CD4-positive, alpha-beta T cell treated with Interleukin-12 subunit alpha and Interleukin-12 subunit beta, for 1 hour (primary cell): Measurements from ENCODE around the gene SLC34A3.

Experiments
- DNase-seq: peaks from one replicate; pipeline ENCODE4 v3.0.0-alpha.2; 2020

SLC34A3 gene

DNA sequence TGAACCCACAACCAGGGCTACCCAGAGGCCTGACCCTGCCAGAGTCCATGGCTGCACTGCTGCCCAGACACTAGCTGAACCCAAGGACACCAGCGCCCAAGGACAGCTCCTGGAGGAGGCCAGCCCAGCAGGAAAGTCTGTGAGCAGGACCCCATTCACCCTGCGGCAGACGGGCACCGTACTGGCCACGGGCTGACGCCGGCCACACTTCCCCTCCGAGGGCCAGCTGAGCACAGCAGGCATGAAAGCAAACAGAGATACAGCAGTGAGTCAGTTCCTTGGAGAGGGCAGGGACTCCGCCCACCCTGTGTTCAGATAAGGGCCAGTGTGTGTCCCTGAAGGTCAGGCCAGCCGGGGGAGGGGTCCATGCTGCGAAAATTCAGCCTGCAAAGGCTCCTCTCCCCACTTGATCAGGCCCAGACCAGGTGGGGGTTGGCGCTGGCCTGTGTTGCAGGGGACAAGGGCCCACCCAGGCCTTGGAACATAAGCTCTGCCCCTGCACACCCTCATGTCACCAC is 11.9 kb upstream of the SLC34A3 start:
- no peak for DNase-seq

DNA sequence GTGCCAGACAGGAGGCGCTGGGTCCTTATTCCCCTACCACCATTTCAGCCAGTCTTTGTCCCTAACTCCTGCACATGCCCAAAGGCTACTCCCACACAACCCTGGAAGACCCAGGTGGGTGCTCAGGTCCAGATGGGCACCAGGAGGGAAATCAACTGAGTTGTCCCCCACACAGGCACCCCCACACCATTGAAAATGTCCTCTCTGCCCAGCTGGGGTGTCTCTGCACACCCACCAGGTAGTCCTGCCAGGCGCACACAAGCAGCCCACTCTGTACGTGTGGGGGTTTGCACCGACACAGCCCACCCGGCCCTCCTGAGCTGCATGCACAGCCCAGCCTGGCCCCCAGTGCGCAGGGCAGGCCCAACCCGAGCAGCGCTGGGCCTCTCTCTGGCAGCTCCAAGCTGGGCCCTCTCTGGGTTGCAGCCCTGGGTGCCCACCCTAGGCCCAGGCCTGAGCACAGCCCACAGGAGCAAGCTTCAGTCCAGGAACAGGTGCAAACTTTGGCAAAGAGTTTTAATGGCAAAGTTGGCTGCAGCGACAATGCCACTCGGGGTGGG is 10.9 kb upstream of the SLC34A3 start:
- DNase-seq: no peak

DNA sequence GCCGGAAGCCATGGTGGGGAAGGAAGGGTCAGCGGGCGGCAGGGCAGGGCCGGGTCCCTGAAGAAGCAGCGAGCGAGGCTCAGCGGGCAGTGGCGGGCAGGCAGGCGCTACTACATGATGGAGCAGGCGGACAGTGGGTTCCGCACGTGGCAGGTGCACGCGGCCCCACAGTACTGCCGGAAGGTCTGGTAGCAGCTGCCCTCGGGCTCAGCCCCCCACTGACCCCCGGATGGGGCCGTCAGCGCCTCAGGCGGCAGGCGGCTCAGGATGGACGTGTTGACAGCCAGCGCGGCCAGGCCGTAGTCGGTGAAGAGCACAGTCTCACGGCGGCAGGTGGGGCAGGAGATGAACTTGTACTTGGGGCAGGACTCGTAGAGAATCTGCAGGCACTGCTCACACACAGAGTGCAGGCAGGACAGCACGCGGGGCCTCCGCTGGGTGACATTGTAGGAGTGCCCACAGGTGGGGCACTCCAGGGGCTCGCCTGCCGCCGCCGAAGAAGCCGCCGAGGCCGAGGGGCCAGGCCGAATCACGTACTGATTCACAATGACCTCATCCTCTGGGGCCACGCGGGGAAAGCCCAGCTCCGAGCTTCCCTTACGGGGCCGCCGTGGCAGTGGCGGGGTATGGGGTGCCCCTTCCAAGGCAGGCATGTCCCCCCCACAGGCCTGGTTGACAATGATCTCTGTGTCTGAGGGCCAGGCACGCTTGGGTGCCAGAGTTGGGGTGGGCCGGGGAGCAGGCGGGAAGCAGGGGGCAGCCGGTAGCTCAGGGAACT is 10.2 kb upstream of the SLC34A3 start:
- DNase-seq: no peak

DNA sequence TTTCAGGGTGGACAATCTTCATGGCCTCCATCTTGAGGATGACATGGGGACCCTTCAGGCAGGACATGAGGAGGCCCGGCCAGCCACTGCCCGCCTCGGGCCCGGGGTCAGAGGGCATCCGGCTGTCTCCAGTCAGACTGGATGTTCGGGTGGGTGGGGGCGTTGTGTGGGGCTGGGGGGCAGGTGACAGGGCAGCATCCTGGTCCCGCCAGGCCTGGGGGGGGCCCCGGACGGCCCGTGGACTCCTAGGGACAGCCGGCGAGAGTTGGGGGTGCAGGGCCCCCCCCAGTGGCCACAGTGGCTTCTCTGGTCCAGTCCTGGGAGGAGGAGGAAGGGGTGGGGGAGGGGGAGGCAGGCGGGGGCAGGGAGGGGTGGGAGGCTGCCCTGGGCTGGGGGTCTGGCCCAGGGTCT is 9.6 kb upstream of the SLC34A3 start:
- no peak for DNase-seq

DNA sequence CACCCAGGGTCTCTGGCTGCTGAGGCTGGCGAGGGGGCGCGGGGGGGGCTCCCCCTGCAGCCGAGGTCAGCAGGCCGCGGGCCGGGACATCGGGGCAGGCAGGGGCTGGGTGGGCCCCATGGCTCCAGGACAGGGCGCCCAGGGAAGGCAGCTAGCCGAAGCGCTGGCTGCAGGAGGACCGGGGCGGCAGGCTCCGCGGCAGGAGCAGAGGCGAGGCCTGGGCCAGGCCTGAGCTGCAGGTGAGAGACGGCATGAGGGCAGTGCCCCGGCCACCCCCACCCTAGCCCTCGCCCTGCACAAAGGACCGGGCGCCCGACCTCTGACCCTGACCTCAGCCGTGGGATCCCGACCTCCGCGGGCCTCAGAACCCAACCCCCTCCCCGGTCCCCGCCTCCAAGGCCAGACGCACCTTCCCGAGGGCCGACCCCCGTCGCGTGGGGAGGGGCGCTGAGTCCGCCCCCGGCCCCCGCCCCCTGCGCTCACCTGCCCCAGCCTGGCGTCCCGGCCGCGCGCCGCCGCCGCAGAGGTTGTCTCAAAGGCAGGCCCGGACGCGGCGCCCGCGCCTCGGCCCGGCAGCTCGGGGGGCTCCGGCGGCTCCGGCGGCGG is 9.1 kb upstream of the SLC34A3 start:
- DNase-seq: no peak

DNA sequence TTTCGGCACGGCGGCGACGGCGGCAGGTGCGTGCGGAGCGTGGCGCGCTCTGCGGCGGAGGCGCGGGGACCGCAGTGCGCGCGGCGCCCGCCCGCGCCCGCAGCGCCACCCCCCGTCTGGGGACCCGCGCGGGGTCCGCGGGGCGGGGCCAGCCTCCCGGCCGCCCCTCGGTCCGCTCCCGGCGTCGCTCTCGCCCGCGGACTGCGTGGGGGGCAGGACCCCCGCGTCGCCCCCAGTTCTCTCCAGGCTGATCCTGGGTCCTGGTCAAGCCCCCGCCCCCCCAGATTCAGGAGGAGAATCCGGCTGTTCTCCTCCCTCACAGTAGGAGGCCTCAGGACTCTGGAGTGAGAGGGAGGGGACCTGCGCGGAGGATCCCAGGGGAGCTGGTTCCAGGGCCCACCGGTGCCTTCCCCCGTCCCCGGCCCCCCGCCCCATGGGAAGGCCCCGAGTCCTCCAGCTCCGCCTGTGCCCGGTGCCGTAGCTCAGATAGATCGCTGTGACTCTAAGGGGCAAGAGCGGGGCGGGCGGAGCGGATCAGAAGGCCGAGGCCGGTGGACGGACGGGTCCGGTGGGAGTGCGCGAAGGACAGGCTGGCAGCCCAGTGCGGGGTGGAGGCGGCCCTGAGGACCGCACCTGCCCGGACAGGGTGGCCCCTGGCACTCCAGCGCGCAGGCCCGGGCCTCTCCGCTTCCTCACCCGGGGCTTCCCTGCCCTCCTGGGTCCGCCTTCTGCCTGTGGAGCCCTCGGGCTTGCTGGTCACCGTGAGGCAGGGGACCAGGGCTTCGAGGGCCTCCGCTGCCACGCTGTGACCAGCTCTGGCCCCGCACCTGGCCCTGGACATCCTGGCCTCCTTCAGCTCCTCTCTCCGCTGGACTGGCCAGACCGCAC is 8.3 kb upstream of the SLC34A3 start, which contains the start of gene RNF208:
TSS of gene RNF208 (minus strand) at position 51 of the 888 bp plus-strand sequence. CDS start 1,028 bp downstream, outside the sequence.
- no peak for DNase-seq

DNA sequence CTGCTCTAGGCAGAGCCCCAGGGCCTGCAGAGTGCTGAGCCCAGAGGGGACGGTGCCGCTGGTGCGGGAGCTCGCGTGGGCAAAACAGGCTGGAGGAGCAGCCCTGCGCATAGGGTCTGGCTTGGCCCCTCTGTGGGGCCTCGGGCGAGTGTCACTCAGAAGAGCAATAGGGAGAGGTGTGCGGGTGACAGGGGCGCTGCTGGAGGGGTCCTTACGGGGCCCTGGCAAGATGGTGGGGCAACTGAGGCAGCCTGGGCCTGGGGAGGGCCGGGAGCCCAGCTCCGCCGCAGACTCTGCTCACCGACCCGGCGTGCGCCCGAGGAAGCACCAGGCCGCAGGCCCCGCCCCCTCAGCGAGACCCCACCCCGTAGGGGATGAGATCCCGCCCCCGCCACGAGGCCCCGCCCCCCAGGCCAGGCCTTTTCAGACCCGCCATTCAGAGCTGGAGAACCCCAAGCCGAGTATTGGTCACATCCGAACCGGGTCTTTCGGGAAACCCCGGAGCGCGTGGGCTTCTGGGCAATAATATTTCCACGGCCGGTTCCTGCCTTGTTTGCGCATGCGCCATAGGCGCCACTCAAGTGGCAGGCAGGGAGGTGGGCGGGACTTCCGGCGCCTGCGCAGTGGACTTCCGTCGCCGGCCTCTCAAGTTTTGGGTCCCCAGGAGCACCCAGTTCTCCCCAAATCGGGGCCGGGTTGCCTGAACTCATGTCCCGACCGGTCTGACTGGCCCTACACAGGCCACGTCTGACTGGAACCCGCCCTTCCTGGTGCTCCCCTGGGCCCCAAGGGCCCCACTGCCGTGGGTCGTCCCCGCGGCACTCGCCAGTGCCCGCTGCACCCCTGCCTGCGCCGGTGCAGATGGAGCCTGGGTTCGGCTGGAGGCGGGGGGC is 7.4 kb upstream of the SLC34A3 start:
- peak; percentile 99 for DNase-seq

DNA sequence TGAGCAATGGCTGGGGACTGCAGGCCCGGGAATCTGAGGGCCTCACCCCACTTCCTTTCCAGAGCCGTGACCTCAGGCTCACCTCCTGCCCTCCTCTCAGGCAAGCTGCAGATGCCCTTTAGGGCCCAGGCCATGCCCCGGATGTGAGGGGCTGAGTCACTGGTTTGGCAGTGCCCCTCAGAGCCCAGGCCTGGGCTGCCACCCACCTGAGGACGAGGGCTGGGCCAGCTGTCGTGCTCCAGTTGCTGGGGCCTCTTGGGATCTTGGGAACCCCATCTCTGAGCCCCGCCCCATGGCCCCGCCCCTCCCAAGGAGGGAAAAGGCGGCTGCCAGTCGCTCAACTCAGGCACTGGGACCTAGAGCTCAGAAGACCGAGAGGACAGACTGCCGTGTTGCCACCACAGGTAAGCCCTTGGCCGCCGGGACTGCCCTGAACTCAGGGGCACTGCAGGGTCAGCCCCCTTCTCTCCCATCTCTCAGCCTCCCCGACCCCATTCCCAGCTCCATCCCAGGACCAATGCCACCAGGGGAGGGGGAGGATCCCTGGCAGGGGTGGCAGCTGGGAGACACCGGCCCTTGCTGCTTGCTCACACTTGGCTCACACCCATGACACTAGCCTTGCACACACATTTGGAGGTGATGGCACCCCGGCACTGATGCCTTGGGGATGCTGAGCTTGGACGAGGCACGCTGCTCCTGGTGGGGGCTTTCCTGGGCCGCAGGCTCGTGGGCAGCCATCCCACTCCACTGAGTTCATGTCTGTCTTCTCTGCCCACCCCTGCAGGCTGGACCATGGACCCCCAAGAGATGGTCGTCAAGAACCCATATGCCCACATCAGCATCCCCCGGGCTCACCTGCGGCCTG is 5.6 kb upstream of the SLC34A3 start, which contains the start of gene CYSRT1:
TSS of gene CYSRT1 (plus strand) at position 345 of the 865 bp plus-strand sequence. CDS start at position 793, 448 bp downstream.
- no peak for DNase-seq

DNA sequence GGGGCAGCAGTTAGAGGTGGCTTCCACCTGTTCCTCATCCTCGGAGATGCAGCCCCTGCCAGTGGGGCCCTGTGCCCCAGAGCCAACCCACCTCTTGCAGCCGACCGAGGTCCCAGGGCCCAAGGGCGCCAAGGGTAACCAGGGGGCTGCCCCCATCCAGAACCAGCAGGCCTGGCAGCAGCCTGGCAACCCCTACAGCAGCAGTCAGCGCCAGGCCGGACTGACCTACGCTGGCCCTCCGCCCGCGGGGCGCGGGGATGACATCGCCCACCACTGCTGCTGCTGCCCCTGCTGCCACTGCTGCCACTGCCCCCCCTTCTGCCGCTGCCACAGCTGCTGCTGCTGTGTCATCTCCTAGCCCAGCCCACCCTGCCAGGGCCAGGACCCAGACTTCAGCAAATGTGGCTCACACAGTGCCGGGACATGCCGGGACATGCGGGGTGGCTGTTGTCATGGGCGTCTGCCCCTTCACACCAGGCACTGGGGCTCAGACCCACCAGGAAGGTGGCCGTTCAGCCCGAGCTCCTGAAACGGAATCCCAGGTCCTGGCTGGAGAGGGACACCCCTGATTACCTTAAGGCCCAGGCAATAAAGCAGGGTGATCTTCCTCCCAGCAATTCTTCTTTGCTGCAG is 4.9 kb upstream of the SLC34A3 start:
- no peak for DNase-seq

DNA sequence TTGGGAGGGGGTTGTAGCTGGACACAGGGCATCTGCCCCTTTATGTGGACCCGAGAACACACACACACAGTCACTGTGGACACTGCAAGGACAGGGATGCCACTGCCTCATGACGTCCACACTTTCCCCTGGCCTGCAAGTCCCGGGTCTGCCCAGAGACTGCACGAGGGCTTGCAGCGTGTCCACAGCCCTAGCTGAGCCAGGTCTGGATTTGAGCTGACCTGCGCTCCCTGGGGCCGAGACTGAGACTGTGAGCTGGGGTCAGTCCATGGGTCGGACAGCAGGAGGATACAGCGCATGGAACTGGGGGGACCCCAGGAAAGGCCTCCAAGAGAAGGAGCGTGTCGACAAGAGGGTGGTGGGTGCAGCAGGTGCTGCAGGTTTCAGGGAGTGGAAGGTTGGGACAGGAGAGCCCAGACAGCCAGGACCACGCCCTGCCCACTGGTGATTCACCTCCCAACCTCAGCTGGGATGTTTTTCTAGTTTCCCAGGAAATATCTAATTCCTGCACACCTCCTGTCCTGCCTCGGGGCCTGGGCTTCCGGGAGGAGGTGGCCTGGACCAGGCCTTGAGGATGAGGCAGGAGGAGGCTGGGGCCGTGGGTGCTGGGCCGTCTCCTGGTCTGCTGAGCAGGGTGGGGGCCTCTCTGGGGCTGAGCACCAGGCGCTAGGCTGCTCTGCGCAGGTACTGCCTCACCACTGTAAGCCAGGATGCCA is 4.2 kb upstream of the SLC34A3 start:
- DNase-seq: no peak

DNA sequence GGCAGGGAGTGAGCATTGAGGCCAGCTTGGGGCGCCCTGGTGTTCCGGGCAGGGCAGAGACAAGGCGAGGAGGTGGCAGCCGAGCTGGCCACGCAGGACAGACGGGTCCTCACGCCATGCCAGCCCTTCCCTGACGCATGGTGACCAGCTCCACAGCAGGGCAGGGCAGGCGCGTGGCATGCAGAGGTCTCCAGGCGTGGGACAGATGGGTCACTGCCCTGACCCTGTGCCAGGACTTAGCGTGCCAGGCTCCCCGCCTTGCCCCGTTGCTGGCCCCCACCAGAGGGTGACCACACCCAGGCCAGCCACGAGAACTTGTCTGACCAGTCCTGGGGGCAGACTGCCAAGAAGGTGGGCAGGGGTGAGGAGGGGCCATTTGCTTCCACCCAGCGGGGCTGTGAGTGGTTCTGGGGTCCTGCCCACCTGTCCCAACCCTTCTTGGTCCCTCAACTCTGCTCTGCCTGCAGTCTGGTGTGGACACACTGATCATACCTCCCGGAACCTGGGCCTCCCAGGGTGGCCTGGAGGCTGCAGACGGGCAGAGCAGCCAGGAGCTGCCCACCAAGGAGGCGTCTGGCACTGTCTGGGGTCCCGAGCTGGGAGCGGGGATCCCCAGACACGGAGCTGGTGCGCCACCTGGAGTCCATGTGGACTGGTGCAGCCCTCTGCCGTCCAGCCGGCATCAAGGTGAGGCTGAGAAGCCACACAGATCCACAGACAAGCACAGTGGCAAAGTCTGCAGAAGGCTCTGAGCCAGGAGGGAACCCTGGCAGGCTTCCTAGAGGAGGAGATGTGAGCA is 3.4 kb upstream of the SLC34A3 start, which contains the start of gene RNF224:
TSS of gene RNF224 (plus strand) at position 449 of the 799 bp plus-strand sequence. CDS start 834 bp downstream, outside the sequence.
- peak; percentile 85 for DNase-seq

DNA sequence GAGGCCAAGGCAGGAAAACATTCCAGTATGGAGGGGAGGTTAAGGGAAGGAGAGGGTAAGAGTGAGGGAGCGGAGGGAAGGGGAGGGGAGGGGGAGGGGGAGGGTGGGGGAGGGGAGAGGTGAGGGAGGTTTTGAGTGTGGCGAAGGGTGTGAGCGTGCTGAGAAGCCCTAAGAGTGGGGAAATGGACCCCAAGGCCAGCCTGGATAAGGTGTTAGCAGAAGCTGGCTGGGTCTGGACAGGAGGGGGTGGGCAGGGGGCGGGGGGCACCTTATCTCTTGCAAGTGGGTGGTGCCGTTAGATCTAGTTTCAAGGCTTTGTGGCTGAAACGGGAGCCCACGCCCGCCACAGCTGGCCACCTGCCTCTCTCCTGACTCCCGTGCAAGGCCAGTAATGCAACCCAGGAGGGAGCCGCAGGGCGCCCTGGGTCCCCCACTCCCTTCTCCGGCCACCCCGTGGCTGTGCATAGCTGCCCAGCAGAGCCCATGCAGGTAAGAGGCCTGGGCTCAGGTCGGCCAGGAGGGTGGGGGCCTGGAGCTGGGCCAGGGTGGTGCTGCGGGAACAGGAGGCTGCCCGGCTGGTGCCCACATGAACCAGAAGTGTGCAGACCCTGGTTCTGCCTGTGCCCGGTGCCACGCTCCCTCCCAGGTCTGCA is 2.7 kb upstream of the SLC34A3 start:
- no peak for DNase-seq

DNA sequence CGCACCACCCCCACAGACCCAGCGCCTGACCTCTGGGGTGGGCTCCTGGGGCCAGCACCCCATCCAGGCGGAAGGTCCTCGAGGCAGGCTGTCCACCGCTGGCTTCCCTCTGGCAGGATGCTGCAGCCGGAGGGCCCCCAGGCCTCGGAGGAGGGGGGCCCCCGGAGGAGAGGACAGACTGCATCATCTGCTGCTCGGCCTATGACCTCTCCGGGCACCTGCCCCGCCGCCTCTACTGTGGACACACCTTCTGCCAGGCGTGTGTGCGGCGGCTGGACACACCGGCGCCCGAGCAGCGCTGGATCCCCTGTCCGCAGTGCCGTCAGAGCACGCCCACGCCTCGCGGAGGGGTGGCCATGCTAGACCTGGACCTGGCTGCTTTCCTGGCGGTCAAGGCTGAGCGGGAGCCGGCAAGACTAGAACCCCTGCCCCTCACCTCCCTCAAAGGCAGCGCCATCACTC is 2.2 kb upstream of the SLC34A3 start:
- DNase-seq: no peak

DNA sequence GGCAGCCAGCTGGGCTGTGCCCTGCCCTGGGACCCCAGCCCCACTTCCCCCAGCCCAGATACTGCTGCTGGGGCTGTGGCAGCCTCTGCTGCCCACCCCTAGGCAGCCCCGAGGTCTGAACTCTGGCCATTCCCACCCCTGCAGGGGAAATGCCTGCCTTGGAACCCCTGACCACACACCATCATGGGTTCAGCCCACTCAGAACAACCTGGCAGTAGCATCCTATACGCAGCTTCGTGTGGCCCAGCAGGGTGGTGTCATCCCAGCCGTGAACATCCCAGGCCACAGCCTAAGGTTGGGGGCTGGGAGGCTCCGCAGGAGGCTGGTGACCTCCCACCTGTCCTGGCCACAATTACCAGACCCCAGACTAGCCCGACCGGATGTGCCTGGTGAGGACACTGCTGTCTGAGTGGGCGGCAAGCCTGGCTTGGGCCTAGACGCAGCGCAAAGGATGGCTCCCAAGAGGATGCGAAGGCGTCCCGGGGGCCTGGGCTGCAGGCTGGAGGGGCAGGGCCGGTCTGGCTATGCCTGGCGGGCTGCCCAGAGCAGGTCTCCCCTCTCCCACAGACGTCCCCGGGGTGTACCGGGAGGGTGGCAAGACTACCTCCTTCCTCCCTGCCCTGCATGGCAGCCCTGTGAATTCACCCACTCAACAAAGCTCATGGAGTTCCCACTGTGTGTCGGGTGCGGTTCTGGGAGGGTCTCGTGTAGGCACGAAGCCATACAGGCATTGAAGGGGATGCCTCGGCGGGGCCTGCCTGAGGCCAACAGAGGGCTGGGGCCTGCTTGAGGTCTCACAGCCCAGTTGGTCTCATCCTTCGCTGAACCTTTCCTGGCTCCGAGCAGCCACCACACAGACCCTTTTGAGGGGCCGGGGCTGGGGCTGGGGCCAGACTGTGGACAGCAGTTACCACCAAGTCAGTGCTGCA is 1.5 kb upstream of the SLC34A3 start:
- DNase-seq: no peak

DNA sequence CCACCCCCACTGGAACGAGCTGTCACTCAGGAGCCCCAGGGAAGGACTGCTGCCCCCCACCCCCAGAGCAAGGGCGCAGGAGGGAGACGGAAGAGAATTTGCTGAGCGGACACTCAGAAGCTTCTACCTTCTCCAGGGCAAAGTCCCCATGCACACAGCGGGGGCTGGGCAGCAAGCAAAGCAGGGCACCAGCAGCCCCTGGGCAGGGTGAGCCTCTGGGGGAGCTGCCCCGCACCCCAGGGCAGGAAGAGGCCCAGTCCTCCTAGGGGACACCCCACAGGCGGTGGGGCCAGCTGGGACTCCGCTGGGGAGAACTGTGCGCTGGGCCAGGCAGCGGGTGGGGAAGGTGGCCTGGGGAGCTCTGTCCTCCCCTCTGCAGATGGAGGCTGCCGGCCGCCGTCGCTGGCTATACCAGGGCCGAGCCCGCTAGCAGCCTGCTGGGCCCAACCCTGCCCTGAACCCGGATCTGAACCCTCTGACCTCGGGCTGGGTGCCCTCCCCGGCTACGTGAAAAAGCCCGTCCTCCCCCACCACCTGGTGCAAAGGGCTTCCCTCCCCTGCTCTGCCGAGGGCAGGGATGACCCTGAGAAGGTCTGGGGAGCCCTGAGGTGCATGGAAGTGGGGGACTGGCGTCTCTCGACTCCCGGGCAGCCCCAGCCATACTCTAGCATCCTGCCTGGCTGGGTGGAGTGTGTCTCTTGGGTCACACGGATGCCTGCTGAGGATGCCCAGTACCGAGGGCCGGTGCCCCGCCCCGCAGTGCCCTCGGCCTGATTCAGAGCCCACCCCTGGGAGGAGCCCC is 597 bp upstream of the SLC34A3 start:
- no peak for DNase-seq
